ENCODE measurements around the gene ELN. TPM values are rescaled to one million over a fixed set of nuclear protein-coding genes. Genes with fewer than 3 reads are reported as not detected.

Gene ELN
- total and polyA plus RNA-seq, 8 donors, result 202 to 673 (median 229) TPM

- Histone ChIP-seq H3K4me3 (no peak overlapping the region), H3K9me3 (no peaks in the 10 kb centered on the region), H3K36me3 (peaks cover 0 to 8% of the 10 kb centered on the region in 2 donors), H3K27ac (no peak overlapping the region), H3K27me3 (no peaks in the 10 kb centered on the region), H3K4me1 (peaks cover 0 to 15% of the 10 kb centered on the region in 2 donors)
- no peak for ATAC-seq
- intact Hi-C loops (cut with DNase I), result loop anchor here in 1 of 2 donors (10.0 kb wide), 1 partner anchor 340 kb away; no protein-coding TSS in a partner anchor
- peak in 1 of 4 donors; percentile 2 for DNase-seq
- no peak for TF ChIP-seq CTCF (IDR thresholded peaks at IDR 0.05)
Measured at GRCh38 chr7:74064696-74065095, 36.7 kb downstream of the ELN start.

- Histone ChIP-seq H3K4me3 (no peak overlapping the region), H3K9me3 (no peaks in the 10 kb centered on the region), H3K4me1 (peaks cover 0 to 14% of the 10 kb centered on the region in 2 donors), H3K36me3 (no peaks in the 10 kb centered on the region), H3K27me3 (no peaks in the 10 kb centered on the region), H3K27ac (no peak overlapping the region)
- no peak for ATAC-seq
- intact Hi-C loops (cut with DNase I), result loop anchor here in 1 of 2 donors (10.0 kb wide), 1 partner anchor 338 kb away; no protein-coding TSS in a partner anchor
- peak in 1 of 4 donors; percentile 21 for DNase-seq
- no peak for TF ChIP-seq CTCF (IDR thresholded peaks at IDR 0.05)
Measured at GRCh38 chr7:74066626-74067025, 38.7 kb downstream of the ELN start.

GRCh38 chr7:74068378-74069085 is 40.6 kb downstream of the ELN start:
- DNase-seq (peak in 1 of 4 donors; percentile 72), ATAC-seq (no peak)
- intact Hi-C loops (cut with DNase I), result loop anchor here in 1 of 2 donors (10.0 kb wide), 1 partner anchor 336 kb away; no protein-coding TSS in a partner anchor
- TF ChIP-seq CTCF (IDR thresholded peaks at IDR 0.05), result no peak
- H3K4me1 ChIP-seq, result no peaks in the 10 kb centered on the region
- no peaks in the 10 kb centered on the region for H3K36me3 ChIP-seq
- H3K27me3 ChIP-seq, result no peaks in the 10 kb centered on the region
- H3K9me3 ChIP-seq, result no peaks in the 10 kb centered on the region
- no peak overlapping the region for H3K27ac ChIP-seq
- no peak overlapping the region for H3K4me3 ChIP-seq

GRCh38 chr7:74069086-74069541 is 41.1 kb downstream of the ELN start:
- Histone ChIP-seq H3K27me3 (no peaks in the 10 kb centered on the region), H3K27ac (no peak overlapping the region), H3K4me1 (no peaks in the 10 kb centered on the region), H3K4me3 (no peak overlapping the region), H3K36me3 (no peaks in the 10 kb centered on the region), H3K9me3 (no peaks in the 10 kb centered on the region)
- TF ChIP-seq CTCF (IDR thresholded peaks at IDR 0.05), result no peak
- DNase-seq (peak in 1 of 4 donors; percentile 67), ATAC-seq (no peak)
- intact Hi-C loops (cut with DNase I), result loop anchor here in 1 of 2 donors (10.0 kb wide), 1 partner anchor 336 kb away; no protein-coding TSS in a partner anchor
